ENCODE results near the gene LUC7L. TPM values are rescaled to one million over a fixed set of nuclear protein-coding genes. Genes with fewer than 3 reads are reported as not detected.
A peak's percentile ranks its signal among the peaks of the same experiment; 100 is the strongest.

The LUC7L gene
- total and polyA plus RNA-seq, 10 of the 15 experiments (the other 5 are each of a cell fraction or from before 2014, with no cell fraction given): 2.3 to 59.6 (median 44.1) TPM

DNA sequence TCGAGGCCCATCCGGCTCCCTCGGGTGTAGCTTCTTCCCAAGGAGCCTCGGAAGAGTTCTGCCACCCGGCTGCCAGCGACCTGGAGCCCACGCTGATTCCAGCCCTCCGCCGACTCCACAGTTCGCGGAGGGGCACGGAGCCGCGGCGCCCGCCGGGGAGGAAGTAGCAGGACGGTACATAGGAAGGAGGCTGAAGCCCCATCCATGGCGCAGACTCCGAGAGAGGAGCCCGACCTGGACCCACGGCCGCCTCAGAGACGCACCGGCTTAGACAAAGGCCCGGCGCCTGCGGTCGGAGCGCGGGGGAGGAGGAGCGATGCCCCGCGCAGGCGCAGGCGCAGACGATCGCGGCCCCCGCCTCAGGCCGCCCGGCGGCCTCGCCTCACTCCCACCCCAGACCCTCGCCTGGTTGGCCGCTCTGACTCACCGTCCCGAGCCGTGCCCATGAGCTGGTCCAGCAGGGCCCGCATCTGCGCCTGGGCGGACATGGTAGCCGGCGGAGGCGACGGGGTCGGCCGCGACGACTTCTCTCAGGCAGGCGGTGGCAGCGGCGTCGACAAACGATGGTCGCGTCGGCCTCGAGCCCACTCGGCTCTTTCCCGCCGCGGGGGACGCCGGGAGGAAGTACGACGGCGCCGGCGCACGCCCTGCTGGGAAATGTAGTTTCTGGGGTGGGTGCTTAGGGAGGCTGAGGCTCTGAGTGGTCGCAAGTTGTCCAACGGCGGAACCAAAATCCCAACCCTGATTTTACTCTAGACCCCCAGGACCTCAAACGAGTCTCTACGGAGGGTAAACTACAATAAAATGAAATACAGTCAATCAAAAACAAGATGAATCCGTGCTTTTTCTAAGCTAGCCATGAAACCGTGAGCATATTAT lies at the start of gene LUC7L (continued):
- TF ChIP-seq SRF (IDR thresholded peaks at IDR 0.05; ENCODE audit: low read depth in 2 of 2, low read length in 2 of 2): peak in 1 of 2 experiments; percentile 73; a peak in 2 of 4 replicates
- TF ChIP-seq, protein P1, sequence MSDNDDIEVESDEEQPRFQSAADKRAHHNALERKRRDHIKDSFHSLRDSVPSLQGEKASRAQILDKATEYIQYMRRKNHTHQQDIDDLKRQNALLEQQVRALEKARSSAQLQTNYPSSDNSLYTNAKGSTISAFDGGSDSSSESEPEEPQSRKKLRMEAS (IDR thresholded peaks at IDR 0.05; ENCODE audit: low read depth, low read length): peak; percentile 90

- peak; percentile 88 for ATAC-seq
- no peaks in the 10 kb centered on the region for H3K4me1 ChIP-seq (ENCODE audit: control insufficient read depth, insufficient read depth, low read length)
- peaks cover 0 to 3% of the 10 kb centered on the region in 2 experiments; a peak in 2 of 4 replicates for H3K27me3 ChIP-seq (replicated peaks in 1 of 2; ENCODE audit: control insufficient read depth in 2 of 2, insufficient read depth in 2 of 2, low read length in 1 of 2)
- RAD21 ChIA-PET (ENCODE audit: unreplicated experiment): interaction anchor here (0.6 to 1.3 kb wide), 3 partner anchors 37 to 73 kb away, joined by 3 to 4 read pairs (median 3); no protein-coding TSS in a partner anchor
- H3K36me3 ChIP-seq (ENCODE audit: control insufficient read depth in 2 of 2, insufficient read depth in 2 of 2, low read length in 1 of 2): no peaks in the 10 kb centered on the region
- H3K4me3 ChIP-seq: no peak overlapping the region
- FAIRE-seq: no peak
- intact Hi-C loops (cut with micrococcal nuclease; ENCODE audit: unreplicated experiment): no loop called here
- WGBS (ENCODE audit: insufficient coverage, insufficient replicate concordance, low lambda C conversion rate, missing lambda C conversion rate): 51% methylated on average over 6 of the region's 6 CpGs
- DNase-seq (ENCODE audit: low read depth, low spot score): peak; percentile 8
- no TSS peak for BruUV-seq (replicated peaks)
- no peak overlapping the region for H3K4me2 ChIP-seq (ENCODE audit: control insufficient read depth, insufficient read depth)
- CTCF ChIA-PET: interaction anchor here (1.3 kb wide), 1 partner anchor 44 kb away, joined by 4 read pairs; no protein-coding TSS in a partner anchor
- in situ Hi-C loops (cut with MboI): no loop called here
- no peak overlapping the region for H3K9ac ChIP-seq (ENCODE audit: control insufficient read depth, insufficient read depth, low read length)
- POLR2A ChIA-PET: no interaction called here
- H4K20me1 ChIP-seq (ENCODE audit: control insufficient read depth, insufficient read depth): no peaks in the 10 kb centered on the region
- H2AFZ ChIP-seq (ENCODE audit: control insufficient read depth, low read depth, low read length): no peak overlapping the region
- no peaks in the 10 kb centered on the region for H3K79me2 ChIP-seq (ENCODE audit: control insufficient read depth, insufficient read depth, low read length)
- SMC1A ChIA-PET (ENCODE audit: uncharacterized antibody, unreplicated experiment): no interaction called here
- no peak overlapping the region for H3K27ac ChIP-seq (ENCODE audit: control insufficient read depth, insufficient read depth)
- no peaks in the 10 kb centered on the region for H3K9me3 ChIP-seq (replicated peaks; ENCODE audit: control insufficient read depth, insufficient read depth, low read length)
- no peak for TF ChIP-seq CHD2 (IDR thresholded peaks at IDR 0.05; ENCODE audit: borderline replicate concordance, low read depth, low read length)
- TF ChIP-seq WRNIP1 (IDR thresholded peaks at IDR 0.05; ENCODE audit: borderline replicate concordance, low read depth, low read length): no peak
- no peak for TF ChIP-seq CBX3 (IDR thresholded peaks at IDR 0.05; ENCODE audit: borderline replicate concordance, low read depth)
- TF ChIP-seq, protein P2, sequence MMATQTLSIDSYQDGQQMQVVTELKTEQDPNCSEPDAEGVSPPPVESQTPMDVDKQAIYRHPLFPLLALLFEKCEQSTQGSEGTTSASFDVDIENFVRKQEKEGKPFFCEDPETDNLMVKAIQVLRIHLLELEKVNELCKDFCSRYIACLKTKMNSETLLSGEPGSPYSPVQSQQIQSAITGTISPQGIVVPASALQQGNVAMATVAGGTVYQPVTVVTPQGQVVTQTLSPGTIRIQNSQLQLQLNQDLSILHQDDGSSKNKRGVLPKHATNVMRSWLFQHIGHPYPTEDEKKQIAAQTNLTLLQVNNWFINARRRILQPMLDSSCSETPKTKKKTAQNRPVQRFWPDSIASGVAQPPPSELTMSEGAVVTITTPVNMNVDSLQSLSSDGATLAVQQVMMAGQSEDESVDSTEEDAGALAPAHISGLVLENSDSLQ (IDR thresholded peaks at IDR 0.05): peak; percentile 91
- TF ChIP-seq SP1 (IDR thresholded peaks at IDR 0.05; ENCODE audit: low read depth, low read length): peak; percentile 70
- no peak for TF ChIP-seq PML (IDR thresholded peaks at IDR 0.05; ENCODE audit: low read length)
- TF ChIP-seq NR2C1 (IDR thresholded peaks at IDR 0.05): no peak
- TF ChIP-seq FOXK2 (IDR thresholded peaks at IDR 0.05): no peak
- TF ChIP-seq NFYB (IDR thresholded peaks at IDR 0.05; ENCODE audit: insufficient read depth, low read depth, low read length): peak; percentile 94
- TF ChIP-seq SREBF2 (IDR thresholded peaks at IDR 0.05; ENCODE audit: low read length): no peak
- no peak for TF ChIP-seq MYB (IDR thresholded peaks at IDR 0.05; ENCODE audit: borderline replicate concordance, low read depth, low read length)
- no peak for TF ChIP-seq CBX5 (IDR thresholded peaks at IDR 0.05; ENCODE audit: low read depth)
- TF ChIP-seq, protein P3, sequence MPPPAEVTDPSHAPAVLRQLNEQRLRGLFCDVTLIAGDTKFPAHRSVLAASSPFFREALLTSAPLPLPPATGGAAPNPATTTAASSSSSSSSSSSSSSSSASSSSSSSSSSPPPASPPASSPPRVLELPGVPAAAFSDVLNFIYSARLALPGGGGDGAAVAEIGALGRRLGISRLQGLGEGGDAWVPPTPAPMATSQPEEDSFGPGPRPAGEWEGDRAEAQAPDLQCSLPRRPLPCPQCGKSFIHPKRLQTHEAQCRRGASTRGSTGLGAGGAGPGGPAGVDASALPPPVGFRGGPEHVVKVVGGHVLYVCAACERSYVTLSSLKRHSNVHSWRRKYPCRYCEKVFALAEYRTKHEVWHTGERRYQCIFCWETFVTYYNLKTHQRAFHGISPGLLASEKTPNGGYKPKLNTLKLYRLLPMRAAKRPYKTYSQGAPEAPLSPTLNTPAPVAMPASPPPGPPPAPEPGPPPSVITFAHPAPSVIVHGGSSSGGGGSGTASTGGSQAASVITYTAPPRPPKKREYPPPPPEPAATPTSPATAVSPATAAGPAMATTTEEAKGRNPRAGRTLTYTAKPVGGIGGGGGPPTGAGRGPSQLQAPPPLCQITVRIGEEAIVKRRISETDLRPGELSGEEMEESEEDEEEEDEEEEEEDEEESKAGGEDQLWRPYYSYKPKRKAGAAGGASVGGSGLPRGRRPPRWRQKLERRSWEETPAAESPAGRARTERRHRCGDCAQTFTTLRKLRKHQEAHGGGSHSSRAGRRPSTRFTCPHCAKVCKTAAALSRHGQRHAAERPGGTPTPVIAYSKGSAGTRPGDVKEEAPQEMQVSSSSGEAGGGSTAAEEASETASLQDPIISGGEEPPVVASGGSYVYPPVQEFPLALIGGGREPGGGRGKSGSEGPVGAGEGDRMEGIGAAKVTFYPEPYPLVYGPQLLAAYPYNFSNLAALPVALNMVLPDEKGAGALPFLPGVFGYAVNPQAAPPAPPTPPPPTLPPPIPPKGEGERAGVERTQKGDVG (CRISPR knock-in tag; IDR thresholded peaks at IDR 0.05): no peak
- no peak for TF ChIP-seq BRCA1 (IDR thresholded peaks at IDR 0.05; ENCODE audit: low read depth, low read length)
- no peak for TF ChIP-seq SIX5 (IDR thresholded peaks at IDR 0.05; ENCODE audit: low read depth, low read length, severe bottlenecking)
- no peak for TF ChIP-seq MTA3 (IDR thresholded peaks at IDR 0.05; ENCODE audit: borderline replicate concordance, low read length)
- TF ChIP-seq BCL11A (IDR thresholded peaks at IDR 0.05; ENCODE audit: low read depth, low read length): no peak
These were observed 49.7 kb upstream of the LUC7L start for GRCh38 chr16:278863-279366.
